ENCODE measurements around the gene CCDC190.

GRCh38 chr1:162854245-162854882 lies 6.6 kb downstream of the CCDC190 start:
- TF ChIP-seq EP300 (IDR thresholded peaks at IDR 0.05; ENCODE audit: borderline replicate concordance), result no peak
- peak; percentile 77 for TF ChIP-seq RAD21 (IDR thresholded peaks at IDR 0.05; ENCODE audit: low read depth)
- no peak for TF ChIP-seq CEBPB (IDR thresholded peaks at IDR 0.05)
- TF ChIP-seq NFIC (IDR thresholded peaks at IDR 0.05), result no peak
- no peak for TF ChIP-seq FOXM1 (IDR thresholded peaks at IDR 0.05; ENCODE audit: borderline replicate concordance, low read depth)
- TF ChIP-seq TCF12 (IDR thresholded peaks at IDR 0.05; ENCODE audit: low read depth), result no peak
- TF ChIP-seq EGR1 (IDR thresholded peaks at IDR 0.05), result no peak
- TF ChIP-seq REST (IDR thresholded peaks at IDR 0.05; ENCODE audit: low read depth), result no peak
- TF ChIP-seq TAF1 (IDR thresholded peaks at IDR 0.05; ENCODE audit: low read depth), result no peak
- no peak for TF ChIP-seq MAX (IDR thresholded peaks at IDR 0.05)
- TF ChIP-seq ZBTB7A (IDR thresholded peaks at IDR 0.05; ENCODE audit: low read depth), result no peak
- no peak for TF ChIP-seq USF1 (IDR thresholded peaks at IDR 0.05)
